Activated CD4-positive, alpha-beta T cell treated with anti-CD3 and anti-CD28 coated beads, Interleukin-2, amount 10 ng/mL, durations not matched to agents 7 days and 5 days (primary cell): ENCODE data around the gene SLC8B1. TPM values are rescaled to one million over a fixed set of nuclear protein-coding genes. Genes with fewer than 3 reads are reported as not detected.
"Not testable (repeated sequence)": the region's sequence is repeated elsewhere in the genome, so short reads cannot be mapped to it uniquely, and the experiment has no call there.

Experiments used
- CTCF ChIA-PET: fragments of 350-600 bp; sonication (Branson Sonifier 250); formaldehyde crosslinking; loops from one replicate; lab custom pipeline; 2021; ENCODE audit warnings: antibody characterized with exemption; lab: Charles Lee
- POLR2A ChIA-PET: fragments of 350-600 bp; sonication (Branson Sonifier 250); formaldehyde crosslinking; loops from one replicate; lab custom pipeline; 2021; ENCODE audit warnings: antibody characterized with exemption; lab: Charles Lee
- DNase-seq: peaks from one replicate; pipeline ENCODE4 v3.0.0-alpha.2; 2020
- H3K27ac Mint-ChIP-seq: one replicate; pipeline ENCODE4 v1.8.0; 2021; ENCODE audit warnings: mild to moderate bottlenecking, moderate library complexity, mixed read lengths
- H3K27me3 Mint-ChIP-seq: one replicate; pipeline ENCODE4 v1.8.0; 2021; ENCODE audit warnings: mixed read lengths
- H3K36me3 Mint-ChIP-seq: one replicate; pipeline ENCODE4 v1.8.0; 2021; ENCODE audit warnings: low read depth, mixed read lengths
- H3K4me1 Mint-ChIP-seq: one replicate; pipeline ENCODE4 v1.8.0; 2021; ENCODE audit warnings: mixed read lengths
- H3K4me3 Mint-ChIP-seq: one replicate; pipeline ENCODE4 v1.8.0; 2021; ENCODE audit warnings: mild to moderate bottlenecking, moderate library complexity, mixed read lengths
- H3K9me3 Mint-ChIP-seq: one replicate; pipeline ENCODE4 v1.8.0; 2021; ENCODE audit warnings: mixed read lengths
- total RNA-seq, 2 experiments: library from RNA; stranded (reverse); gene quantifications; one replicate each; pipeline ENCODE4 v1.2.3, GENCODE V29; 2021

SLC8B1 gene
- total RNA-seq, 2 experiments from 2014 or later, result 27.7 to 33.2 TPM

DNA sequence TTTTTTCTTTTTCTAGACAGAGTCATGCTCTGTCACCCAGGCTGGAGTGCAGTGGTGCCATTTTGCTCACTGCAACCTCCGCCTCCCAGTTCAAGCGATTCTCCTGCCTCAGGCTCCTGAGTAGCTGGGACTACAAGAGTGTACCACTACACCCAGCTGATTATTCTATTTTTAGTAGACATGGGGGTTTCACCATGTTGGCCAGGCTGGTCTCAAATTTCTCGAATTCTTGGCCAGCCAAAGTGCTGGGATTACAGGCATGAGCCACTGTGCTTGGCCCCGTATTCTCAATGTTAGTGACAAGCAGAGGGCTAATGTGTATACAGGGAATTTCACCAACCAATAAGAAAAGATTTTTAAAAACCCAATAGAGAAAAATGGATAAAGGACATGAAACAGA is 31.9 kb upstream of the SLC8B1 start:
- no peak overlapping the region for H3K4me3 Mint-ChIP-seq
- no peaks in the 10 kb centered on the region for H3K9me3 Mint-ChIP-seq
- CTCF ChIA-PET, result interaction anchor here (0.7 kb wide), 1 partner anchor 246 kb away, joined by 3 read pairs; no protein-coding TSS in a partner anchor
- DNase-seq, result no peak
- no peaks in the 10 kb centered on the region for H3K27me3 Mint-ChIP-seq
- POLR2A ChIA-PET, result no interaction called here
- no peaks in the 10 kb centered on the region for H3K36me3 Mint-ChIP-seq
- H3K4me1 Mint-ChIP-seq, result peaks cover 9% of the 10 kb centered on the region
- no peak overlapping the region for H3K27ac Mint-ChIP-seq

DNA sequence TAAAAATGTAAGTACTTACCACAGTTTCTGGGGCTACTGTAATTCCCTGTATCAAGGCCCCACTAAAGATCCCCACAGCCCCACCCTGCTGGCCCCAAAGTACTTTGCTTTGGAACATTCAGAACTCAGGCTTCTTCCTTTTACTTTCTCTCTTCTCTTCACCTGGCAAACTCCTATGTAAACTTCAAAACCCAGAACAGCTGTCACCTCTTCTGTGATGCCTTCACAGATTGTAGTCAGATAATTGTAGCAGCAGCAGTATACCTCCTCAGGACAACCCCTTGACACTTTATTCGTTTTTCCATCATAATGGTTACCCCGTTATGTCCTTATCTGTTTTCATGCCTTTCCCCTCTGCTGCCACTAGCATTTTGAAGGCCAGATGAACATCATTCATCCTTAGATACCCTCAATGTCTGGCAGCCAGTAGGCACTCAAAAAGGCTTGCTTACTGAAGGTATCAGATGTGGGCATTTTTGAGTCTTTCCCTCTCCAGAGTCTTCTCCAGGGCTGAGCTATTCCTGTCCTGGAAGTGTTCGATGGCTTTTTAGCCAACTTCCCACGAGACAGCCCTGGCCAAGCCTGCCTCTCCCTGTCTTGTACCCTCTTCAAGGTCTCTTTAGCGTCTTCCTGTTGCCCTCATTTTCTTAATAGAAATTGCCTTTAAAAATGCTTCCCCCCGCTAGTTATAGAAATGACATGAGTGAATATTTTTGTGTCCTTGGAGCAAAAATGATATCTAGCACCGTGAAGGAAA is 30.9 kb upstream of the SLC8B1 start:
- no peaks in the 10 kb centered on the region for H3K27me3 Mint-ChIP-seq
- H3K9me3 Mint-ChIP-seq, result no peaks in the 10 kb centered on the region
- POLR2A ChIA-PET, result no interaction called here
- no peak overlapping the region for H3K27ac Mint-ChIP-seq
- H3K4me3 Mint-ChIP-seq, result no peak overlapping the region
- peaks cover 9% of the 10 kb centered on the region for H3K4me1 Mint-ChIP-seq
- no peaks in the 10 kb centered on the region for H3K36me3 Mint-ChIP-seq
- DNase-seq, result no peak
- CTCF ChIA-PET, result no interaction called here

DNA sequence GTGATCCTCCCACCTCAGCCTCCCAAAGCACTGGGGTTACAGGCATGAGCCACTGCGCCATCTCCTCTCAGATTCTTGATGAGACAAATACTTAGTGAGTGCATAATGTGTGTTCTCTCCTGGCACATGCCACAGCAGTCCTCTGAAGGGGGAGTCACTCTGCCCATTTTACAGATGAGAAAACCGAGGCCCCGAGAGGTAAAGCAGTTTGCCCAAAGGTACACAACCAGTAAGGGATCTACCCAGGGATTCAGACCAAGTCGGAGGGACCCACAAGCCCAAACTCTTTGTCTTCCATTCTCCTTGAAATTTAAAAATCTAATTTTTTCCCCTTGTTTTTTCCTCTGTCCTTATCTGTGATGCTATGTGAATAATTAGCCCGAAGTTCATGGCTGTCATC is 29.8 kb upstream of the SLC8B1 start:
- ChIA-PET CTCF (no interaction called here), POLR2A (no interaction called here)
- H3K4me3 Mint-ChIP-seq, result no peak overlapping the region
- peaks cover 6% of the 10 kb centered on the region for H3K4me1 Mint-ChIP-seq
- no peaks in the 10 kb centered on the region for H3K27me3 Mint-ChIP-seq
- H3K27ac Mint-ChIP-seq, result no peak overlapping the region
- no peak for DNase-seq
- no peaks in the 10 kb centered on the region for H3K36me3 Mint-ChIP-seq
- H3K9me3 Mint-ChIP-seq, result no peaks in the 10 kb centered on the region

DNA sequence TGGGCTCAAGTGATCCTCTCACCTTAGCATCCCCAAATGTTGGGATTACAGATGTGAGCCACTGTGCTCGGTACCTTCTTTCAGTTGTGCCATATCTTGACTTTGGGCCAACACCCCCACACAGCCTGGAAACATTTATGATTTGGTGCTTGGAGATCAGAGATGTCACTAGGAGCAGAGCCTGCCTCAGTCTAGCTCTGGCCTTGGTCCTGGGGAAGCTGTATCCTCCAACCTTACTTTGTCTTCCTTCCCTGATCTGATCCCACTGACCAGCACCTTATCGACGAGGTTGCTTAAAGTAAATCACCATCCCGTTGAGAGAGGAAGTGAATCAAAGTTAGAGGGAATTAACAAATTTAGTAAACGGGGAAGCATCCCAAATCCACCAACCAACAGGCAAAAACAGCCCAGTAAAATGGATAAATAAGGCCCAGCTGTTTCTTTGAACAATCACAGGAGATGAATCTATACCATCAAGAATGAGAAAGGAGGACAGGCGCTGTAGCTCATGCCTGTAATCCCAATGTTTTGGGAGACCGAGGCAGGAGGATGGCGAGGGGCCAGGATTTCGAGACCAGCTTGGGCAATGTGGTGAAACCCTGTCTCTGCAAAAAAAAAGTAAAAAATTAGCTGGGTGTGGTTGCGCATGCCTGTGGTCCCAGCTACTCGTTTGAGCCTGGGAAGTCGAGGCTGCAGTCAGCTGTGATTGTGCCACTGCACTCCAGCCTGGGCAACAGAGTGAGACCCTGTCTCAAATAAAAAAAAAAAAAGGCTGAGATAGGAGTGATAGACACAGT is 26.9 kb upstream of the SLC8B1 start:
- H3K27ac Mint-ChIP-seq, result no peak overlapping the region

DNA sequence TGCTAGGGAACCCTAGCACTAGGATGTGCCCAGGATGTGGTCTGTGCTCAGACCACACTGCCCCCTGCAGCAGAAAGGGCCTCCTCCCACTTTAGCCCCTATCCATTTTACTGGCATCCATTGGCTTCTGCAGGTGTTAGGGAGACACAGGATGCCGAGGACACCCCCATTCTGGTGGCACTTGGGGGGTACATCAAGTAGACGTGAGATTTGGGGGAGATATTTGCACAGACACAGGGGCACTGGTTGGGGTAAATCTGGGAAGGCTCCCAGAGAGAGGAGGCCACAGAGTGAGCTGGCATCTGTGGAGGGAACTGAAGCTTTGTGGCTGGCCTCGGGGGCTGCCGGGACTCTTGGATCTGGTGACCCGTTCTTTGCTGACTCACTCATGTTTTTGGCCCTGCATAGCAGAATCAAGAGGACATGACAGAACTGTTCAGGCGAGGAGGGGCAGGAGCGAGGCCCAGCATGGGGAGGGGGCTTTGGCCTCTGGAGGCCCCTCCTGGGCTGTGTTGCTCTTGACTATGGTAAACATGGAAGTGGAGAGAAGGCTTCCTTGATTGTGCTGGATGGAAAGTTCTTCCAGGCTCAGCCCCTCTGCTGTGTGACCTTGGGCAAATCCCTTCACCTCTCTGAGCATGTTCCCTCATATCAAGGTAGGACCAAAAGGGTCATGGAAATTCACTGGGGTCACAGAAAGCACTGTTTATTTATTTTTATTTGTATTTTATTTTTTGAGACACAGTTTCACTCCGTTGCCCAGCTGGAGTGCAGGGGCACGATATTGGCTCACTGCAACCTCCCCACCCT is 25.2 kb upstream of the SLC8B1 start:
- Mint-ChIP-seq H3K27me3 (no peaks in the 10 kb centered on the region), H3K27ac (no peak overlapping the region), H3K9me3 (no peaks in the 10 kb centered on the region), H3K4me3 (peak overlapping the region; percentile 80), H3K36me3 (no peaks in the 10 kb centered on the region), H3K4me1 (peaks cover 14% of the 10 kb centered on the region)
- no peak for DNase-seq
- ChIA-PET POLR2A (interaction anchor here (0.5 to 0.6 kb wide), 2 partner anchors 104 to 270 kb away, joined by 3 to 4 read pairs; no protein-coding TSS in a partner anchor), CTCF (no interaction called here)

More for the DNA sequence above, 26.9 kb upstream of the SLC8B1 start:
- no peaks in the 10 kb centered on the region for H3K36me3 Mint-ChIP-seq
- ChIA-PET CTCF (no interaction called here), POLR2A (no interaction called here)
- no peak for DNase-seq
- no peaks in the 10 kb centered on the region for H3K9me3 Mint-ChIP-seq
- H3K27me3 Mint-ChIP-seq, result no peaks in the 10 kb centered on the region
- H3K4me3 Mint-ChIP-seq, result no peak overlapping the region
- peaks cover 14% of the 10 kb centered on the region for H3K4me1 Mint-ChIP-seq

DNA sequence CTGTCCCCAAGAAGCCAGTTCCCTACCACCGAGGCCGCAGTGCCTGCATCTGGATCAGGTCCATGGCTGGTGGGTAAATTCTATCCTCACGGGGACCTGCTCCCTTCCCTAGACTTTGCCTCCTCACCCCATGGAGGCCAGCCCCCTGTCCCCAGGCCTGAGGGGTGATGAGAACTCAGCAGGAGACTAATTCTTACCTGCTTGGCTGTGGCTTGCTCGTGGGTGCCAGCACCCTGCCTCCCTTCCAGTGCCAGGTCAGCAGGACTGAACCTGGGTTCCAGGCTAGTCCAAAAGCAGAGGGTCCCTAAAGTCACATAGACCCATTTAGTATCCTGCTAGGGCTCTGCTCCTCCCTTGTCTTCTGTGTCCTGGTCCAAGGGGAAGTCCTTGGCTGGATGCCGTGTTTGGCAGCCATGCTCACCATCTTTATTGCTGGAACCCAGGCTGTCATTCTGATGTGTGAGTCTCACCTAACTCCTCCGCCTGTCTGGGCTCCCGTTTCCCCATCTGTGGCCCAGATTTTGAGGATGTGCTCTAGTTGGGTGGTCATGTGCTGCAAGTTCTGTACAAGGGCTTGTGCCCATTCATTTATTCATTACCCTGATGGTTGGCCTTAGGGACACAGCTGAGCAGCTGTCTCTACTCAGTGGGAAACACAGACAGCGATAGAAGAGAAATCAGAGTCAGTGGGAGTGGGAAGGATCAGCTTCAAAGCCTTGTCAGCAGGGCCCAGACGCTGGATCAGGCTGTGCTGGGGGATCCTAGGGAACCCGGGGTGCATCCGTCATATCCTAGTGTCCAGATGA is 24.4 kb upstream of the SLC8B1 start:
- Mint-ChIP-seq H3K27me3 (no peaks in the 10 kb centered on the region), H3K4me1 (peaks cover 14% of the 10 kb centered on the region), H3K27ac (peak overlapping the region; percentile 83), H3K9me3 (no peaks in the 10 kb centered on the region), H3K36me3 (no peaks in the 10 kb centered on the region), H3K4me3 (peak overlapping the region; percentile 80)
- ChIA-PET CTCF (interaction anchor here (0.6 kb wide), 1 partner anchor 69 kb away, joined by 3 read pairs; no protein-coding TSS in a partner anchor), POLR2A (no interaction called here)
- no peak for DNase-seq

DNA sequence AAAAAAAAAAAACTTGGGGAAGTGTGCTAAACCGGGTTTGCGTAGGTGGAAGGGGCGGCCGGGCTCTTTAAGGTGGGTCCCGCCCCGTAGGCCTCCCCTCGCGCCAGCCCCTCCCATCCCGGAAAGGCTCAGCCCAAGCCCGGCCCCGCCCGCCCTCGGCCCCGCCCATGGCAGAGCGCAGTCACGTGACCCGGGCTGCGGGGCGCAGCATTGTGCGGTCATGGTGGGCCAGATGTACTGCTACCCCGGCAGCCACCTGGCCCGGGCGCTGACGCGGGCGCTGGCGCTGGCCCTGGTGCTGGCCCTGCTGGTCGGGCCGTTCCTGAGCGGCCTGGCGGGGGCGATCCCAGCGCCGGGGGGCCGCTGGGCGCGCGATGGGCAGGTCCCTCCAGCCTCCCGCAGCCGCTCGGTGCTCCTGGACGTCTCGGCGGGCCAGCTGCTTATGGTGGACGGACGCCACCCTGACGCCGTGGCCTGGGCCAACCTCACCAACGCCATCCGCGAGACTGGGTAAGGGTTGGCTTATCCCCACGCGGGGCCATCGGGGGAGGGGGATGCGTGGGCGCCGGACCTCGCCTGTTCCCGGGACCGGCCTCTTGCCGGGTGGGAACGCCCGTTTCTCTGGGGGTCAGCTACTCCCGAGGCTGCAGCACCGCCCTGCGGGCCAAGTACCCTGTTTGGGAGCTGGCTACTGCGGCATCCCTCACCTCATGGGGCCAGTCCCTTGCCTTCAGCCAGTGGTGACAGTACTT is 23.6 kb upstream of the SLC8B1 start, which contains the start of gene PLBD2:
Gene PLBD2 (plus strand): TSS at position 207 of the 752 bp plus-strand sequence. CDS start 14 bp downstream, at position 221.
- peaks cover 14% of the 10 kb centered on the region for H3K4me1 Mint-ChIP-seq
- DNase-seq, result peak; percentile 94
- no peaks in the 10 kb centered on the region for H3K36me3 Mint-ChIP-seq
- peak within 1 kb of the TSS; percentile 87 for H3K27ac Mint-ChIP-seq
- H3K4me3 Mint-ChIP-seq, result peak within 1 kb of the TSS; percentile 82
- ChIA-PET CTCF (interaction anchor here (0.6 kb wide), 2 partner anchors 68 to 74 kb away, joined by 3 read pairs; no protein-coding TSS in a partner anchor), POLR2A (no interaction called here)
- no peaks in the 10 kb centered on the region for H3K27me3 Mint-ChIP-seq
- H3K9me3 Mint-ChIP-seq, result no peaks in the 10 kb centered on the region

DNA sequence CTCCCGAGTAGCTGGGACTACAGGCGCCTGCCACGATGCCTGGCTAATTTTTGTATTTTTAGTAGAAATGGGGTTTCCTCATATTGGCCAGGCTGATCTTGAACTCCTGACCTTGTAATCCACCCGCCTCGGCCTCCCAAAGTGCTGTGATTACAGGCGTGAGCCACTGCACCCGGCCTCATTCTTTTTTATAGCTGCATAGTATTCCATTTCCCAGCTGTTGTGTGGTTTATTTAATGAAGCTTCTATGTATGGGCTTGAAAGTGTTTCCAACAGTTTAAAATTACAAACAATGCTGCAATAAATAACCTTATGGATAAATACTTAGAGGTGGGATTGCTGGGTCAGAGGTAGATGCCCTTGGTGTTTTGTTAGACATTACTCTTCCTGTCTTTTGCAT is 19.3 kb upstream of the SLC8B1 start:
- H3K36me3 Mint-ChIP-seq, H3K4me3 Mint-ChIP-seq, H3K27ac Mint-ChIP-seq, DNase-seq, H3K27me3 Mint-ChIP-seq, H3K9me3 Mint-ChIP-seq, H3K4me1 Mint-ChIP-seq, POLR2A ChIA-PET, CTCF ChIA-PET: not testable (repeated sequence)

DNA sequence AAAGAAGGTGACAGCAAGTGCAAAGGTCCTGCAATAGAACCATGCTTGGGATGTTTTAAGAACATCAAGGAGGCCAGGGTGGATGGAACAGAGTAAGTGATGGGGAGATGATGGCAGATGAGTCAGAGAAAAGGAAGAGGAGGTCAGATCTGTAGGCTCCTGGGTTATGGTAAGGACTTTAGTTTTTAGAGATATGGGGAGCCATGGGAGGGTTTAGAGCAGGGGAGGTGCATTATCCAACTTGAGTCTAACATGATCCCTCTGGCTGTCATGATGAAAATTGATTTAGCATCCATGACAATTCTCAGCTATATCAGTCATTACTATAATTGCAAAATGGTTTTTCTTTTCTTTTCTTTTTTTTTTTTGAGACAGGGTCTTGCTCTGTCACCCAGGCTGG is 16.2 kb upstream of the SLC8B1 start:
- H3K4me1 Mint-ChIP-seq, result no peaks in the 10 kb centered on the region
- CTCF ChIA-PET, result interaction anchor here (0.6 to 0.7 kb wide), 2 partner anchors 22 to 74 kb away, joined by 3 read pairs; no protein-coding TSS in a partner anchor
- H3K27ac Mint-ChIP-seq, result no peak overlapping the region
- POLR2A ChIA-PET, result no interaction called here
- peaks cover 5% of the 10 kb centered on the region for H3K27me3 Mint-ChIP-seq
- no peak for DNase-seq
- H3K36me3 Mint-ChIP-seq, result no peaks in the 10 kb centered on the region
- no peaks in the 10 kb centered on the region for H3K9me3 Mint-ChIP-seq
- H3K4me3 Mint-ChIP-seq, result no peak overlapping the region

DNA sequence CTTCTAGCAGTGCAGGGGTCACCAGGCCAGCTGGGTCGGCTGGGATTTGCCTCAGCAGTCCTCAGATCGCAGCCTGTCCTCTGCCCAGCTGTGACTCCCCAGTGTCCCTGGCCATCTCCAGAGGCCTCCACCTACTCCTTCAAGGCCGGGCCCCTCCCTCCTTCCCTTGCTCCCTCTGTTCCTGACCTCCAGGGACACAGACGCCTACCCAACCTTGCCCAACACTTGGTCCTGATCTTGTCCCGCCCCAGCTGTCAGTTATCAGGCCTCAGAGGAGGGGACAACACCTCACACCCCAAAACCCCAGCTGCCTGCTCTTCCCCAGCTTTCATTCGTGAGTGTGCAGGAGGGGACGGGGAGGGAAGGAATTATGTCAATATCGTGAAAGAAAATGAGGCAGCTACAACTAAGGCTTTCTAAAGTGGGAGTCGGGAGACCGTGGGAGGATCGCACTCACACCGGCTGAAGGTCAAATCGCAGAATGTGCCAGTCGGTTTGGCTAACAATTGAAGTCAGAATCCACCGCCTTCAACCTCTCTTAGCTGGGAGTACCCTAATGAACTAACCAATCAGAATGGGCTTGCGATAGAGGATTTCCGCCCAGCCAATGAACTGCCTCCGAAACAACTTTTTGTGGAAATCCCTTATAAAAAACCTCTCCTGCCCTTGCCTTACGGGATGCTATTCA is 14.1 kb upstream of the SLC8B1 start:
- POLR2A ChIA-PET, result no interaction called here
- DNase-seq, result no peak
- CTCF ChIA-PET, result interaction anchor here (1.2 kb wide), 1 partner anchor 169 kb away, joined by 3 read pairs; no protein-coding TSS in a partner anchor

DNA sequence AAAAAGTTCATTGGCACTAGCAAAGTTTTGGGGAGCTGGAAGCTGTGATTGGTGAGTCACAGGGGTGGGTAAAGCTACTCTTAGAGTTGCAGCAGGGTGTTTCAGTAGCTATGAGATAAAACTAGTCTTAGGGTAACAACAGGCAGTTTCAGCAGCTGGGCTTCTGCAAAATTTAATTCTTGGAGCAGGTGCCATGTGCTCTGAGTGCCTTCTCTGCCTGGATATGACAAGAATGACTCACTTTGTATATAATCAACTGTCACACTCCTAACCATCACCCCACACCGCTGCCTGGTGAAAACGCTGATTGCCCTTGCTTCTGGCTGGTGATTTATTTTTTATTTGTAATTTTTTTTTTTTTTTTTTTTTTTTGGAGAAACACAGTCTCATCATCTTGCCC is 13.0 kb upstream of the SLC8B1 start:
- ChIA-PET CTCF (interaction anchor here (0.6 to 0.9 kb wide), 2 partner anchors 32 to 87 kb away, joined by 4 read pairs; no protein-coding TSS in a partner anchor), POLR2A (no interaction called here)
- H3K9me3 Mint-ChIP-seq, result no peaks in the 10 kb centered on the region
- DNase-seq, result no peak
- peaks cover 5% of the 10 kb centered on the region for H3K27me3 Mint-ChIP-seq
- H3K4me1 Mint-ChIP-seq, result no peaks in the 10 kb centered on the region
- H3K36me3 Mint-ChIP-seq, result no peaks in the 10 kb centered on the region
- no peak overlapping the region for H3K27ac Mint-ChIP-seq
- no peak overlapping the region for H3K4me3 Mint-ChIP-seq

More for the DNA sequence above, 14.1 kb upstream of the SLC8B1 start:
- peaks cover 5% of the 10 kb centered on the region for H3K27me3 Mint-ChIP-seq
- H3K36me3 Mint-ChIP-seq, result no peaks in the 10 kb centered on the region
- no peak overlapping the region for H3K4me3 Mint-ChIP-seq
- no peak overlapping the region for H3K27ac Mint-ChIP-seq
- no peaks in the 10 kb centered on the region for H3K4me1 Mint-ChIP-seq
- H3K9me3 Mint-ChIP-seq, result no peaks in the 10 kb centered on the region
